Parathyroid adenoma (tissue), 2 donors: ENCODE measurements around the gene AGBL3.

ENCODE experiments used
- H2AFZ ChIP-seq: fragments of 300-600 bp; sonication (generic); one replicate; pipeline ENCODE4 v1.7.0; 2017; ENCODE audit warnings: antibody characterized with exemption, mild to moderate bottlenecking
- H3K27ac ChIP-seq: fragments of 300-600 bp; sonication (generic); one replicate; pipeline ENCODE4 v1.7.0; 2017
- H3K27me3 ChIP-seq: fragments of 300-600 bp; sonication (generic); one replicate; pipeline ENCODE4 v1.7.0; 2017; ENCODE audit warnings: low read length; ENCODE audit not compliant: control insufficient read depth, insufficient read depth
- H3K36me3 ChIP-seq: fragments of 300-600 bp; sonication (generic); one replicate; pipeline ENCODE4 v1.7.0; 2017; ENCODE audit warnings: low read length; ENCODE audit not compliant: control insufficient read depth, insufficient read depth
- H3K4me1 ChIP-seq: fragments of 300-600 bp; sonication (generic); one replicate; pipeline ENCODE4 v1.7.0; 2017; ENCODE audit warnings: control low read depth
- H3K4me2 ChIP-seq: fragments of 300-600 bp; sonication (generic); one replicate; pipeline ENCODE4 v1.7.0; 2017; ENCODE audit warnings: low read length
- H3K4me3 ChIP-seq: fragments of 300-600 bp; sonication (generic); one replicate; pipeline ENCODE4 v1.7.0; 2017; ENCODE audit warnings: low read depth, low read length
- H3K79me2 ChIP-seq: fragments of 300-600 bp; sonication (generic); one replicate; pipeline ENCODE4 v1.7.0; 2017; ENCODE audit warnings: control low read depth
- H3K9ac ChIP-seq: fragments of 300-600 bp; sonication (generic); one replicate; pipeline ENCODE4 v1.7.0; 2017; ENCODE audit warnings: mild to moderate bottlenecking
- H3K9me3 ChIP-seq: fragments of 300-600 bp; sonication (generic); one replicate; pipeline ENCODE4 v1.7.0; 2017; ENCODE audit warnings: low read length; ENCODE audit not compliant: control insufficient read depth
- TF ChIP-seq, protein P1 (sequence below): fragments of 300-600 bp; sonication (generic); IDR thresholded peaks from one replicate; pipeline ENCODE4 v1.7.0; 2017; ENCODE audit warnings: antibody characterized with exemption, mild to moderate bottlenecking
- donor health status: primary hyperparathyroidism.

The AGBL3 gene

DNA sequence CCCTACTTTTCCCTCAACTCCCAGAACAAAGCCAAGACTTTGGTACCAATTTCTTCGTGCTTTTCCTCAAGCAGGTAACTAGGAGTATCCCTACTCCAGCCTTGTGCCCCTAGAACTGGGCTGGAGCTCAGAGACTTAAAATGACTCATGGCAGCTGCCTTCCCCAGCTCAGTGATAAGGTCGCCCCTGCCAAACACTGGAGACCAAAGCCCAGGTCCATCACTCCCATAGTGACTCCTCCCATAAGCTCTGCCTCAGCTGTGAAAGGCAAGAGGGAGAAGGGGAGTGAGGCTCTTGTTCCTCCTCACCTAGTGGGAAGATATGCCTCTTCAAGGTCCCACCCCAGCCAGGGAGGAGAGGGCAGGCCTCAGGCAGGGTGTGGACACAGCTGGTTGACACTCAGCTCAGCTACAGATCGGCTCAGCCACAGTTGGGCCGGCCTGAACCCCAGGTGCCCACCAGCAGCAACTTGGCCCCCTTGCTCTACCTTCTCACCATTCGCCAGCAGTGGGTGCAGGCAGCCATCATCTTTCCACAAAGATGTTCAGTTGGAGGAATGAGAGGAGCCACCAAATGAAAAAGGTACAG, 198.0 kb downstream of the AGBL3 start:
- H3K4me2 ChIP-seq, result no peak overlapping the region
- no peak overlapping the region for H3K4me3 ChIP-seq
- TF ChIP-seq, protein P1, sequence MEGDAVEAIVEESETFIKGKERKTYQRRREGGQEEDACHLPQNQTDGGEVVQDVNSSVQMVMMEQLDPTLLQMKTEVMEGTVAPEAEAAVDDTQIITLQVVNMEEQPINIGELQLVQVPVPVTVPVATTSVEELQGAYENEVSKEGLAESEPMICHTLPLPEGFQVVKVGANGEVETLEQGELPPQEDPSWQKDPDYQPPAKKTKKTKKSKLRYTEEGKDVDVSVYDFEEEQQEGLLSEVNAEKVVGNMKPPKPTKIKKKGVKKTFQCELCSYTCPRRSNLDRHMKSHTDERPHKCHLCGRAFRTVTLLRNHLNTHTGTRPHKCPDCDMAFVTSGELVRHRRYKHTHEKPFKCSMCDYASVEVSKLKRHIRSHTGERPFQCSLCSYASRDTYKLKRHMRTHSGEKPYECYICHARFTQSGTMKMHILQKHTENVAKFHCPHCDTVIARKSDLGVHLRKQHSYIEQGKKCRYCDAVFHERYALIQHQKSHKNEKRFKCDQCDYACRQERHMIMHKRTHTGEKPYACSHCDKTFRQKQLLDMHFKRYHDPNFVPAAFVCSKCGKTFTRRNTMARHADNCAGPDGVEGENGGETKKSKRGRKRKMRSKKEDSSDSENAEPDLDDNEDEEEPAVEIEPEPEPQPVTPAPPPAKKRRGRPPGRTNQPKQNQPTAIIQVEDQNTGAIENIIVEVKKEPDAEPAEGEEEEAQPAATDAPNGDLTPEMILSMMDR, result no peak
- H3K27ac ChIP-seq, result no peak overlapping the region
- H3K79me2 ChIP-seq, result no peaks in the 10 kb centered on the region
- no peaks in the 10 kb centered on the region for H3K27me3 ChIP-seq
- H3K9me3 ChIP-seq, result no peaks in the 10 kb centered on the region
- H3K4me1 ChIP-seq, result no peaks in the 10 kb centered on the region
- no peaks in the 10 kb centered on the region for H3K36me3 ChIP-seq
- no peak overlapping the region for H2AFZ ChIP-seq
- no peak overlapping the region for H3K9ac ChIP-seq
